ENCODE data around the gene CCDC146. TPM values are rescaled to one million over a fixed set of nuclear protein-coding genes. Genes with fewer than 3 reads are reported as not detected.

Gene CCDC146
- total and polyA plus RNA-seq, 4 donors, result 1.3 to 3.9 (median 3.1) TPM

DNA sequence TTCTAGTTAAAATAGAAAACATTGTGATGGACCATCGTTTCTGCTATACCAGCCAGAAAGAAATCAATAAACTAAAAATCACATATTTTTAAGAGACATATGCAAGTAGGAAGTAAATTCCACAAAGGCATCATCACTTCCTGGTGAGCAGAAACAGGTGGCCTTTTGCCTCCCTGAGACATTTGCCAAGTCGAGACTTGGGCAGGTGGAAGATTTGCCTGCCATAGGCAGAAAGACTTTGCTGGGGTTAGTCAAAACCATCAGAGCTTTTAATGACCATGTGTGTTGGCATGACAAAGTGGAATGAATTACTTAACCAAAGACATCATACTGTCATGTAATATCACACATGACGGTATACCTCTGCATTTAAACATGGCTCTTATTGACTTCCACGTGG, 143.3 kb downstream of the CCDC146 start:
- no peaks in the 10 kb centered on the region for H3K9me3 ChIP-seq (ENCODE audit: control insufficient read depth in 4 of 4, low read length in 3 of 4)
- no peak for DNase-seq (ENCODE audit: low spot score)
- peaks cover 0 to 11% (median 2%) of the 10 kb centered on the region in 4 donors for H3K4me1 ChIP-seq (ENCODE audit: control insufficient read depth in 4 of 4, insufficient read depth in 4 of 4, low read length in 3 of 4)
- H3K27ac ChIP-seq (ENCODE audit: low read depth in 1 of 2, low read length in 2 of 2), result no peak overlapping the region
- TF ChIP-seq, protein P1, sequence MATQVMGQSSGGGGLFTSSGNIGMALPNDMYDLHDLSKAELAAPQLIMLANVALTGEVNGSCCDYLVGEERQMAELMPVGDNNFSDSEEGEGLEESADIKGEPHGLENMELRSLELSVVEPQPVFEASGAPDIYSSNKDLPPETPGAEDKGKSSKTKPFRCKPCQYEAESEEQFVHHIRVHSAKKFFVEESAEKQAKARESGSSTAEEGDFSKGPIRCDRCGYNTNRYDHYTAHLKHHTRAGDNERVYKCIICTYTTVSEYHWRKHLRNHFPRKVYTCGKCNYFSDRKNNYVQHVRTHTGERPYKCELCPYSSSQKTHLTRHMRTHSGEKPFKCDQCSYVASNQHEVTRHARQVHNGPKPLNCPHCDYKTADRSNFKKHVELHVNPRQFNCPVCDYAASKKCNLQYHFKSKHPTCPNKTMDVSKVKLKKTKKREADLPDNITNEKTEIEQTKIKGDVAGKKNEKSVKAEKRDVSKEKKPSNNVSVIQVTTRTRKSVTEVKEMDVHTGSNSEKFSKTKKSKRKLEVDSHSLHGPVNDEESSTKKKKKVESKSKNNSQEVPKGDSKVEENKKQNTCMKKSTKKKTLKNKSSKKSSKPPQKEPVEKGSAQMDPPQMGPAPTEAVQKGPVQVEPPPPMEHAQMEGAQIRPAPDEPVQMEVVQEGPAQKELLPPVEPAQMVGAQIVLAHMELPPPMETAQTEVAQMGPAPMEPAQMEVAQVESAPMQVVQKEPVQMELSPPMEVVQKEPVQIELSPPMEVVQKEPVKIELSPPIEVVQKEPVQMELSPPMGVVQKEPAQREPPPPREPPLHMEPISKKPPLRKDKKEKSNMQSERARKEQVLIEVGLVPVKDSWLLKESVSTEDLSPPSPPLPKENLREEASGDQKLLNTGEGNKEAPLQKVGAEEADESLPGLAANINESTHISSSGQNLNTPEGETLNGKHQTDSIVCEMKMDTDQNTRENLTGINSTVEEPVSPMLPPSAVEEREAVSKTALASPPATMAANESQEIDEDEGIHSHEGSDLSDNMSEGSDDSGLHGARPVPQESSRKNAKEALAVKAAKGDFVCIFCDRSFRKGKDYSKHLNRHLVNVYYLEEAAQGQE (IDR thresholded peaks at IDR 0.05), result no peak
- TF ChIP-seq, protein P2, sequence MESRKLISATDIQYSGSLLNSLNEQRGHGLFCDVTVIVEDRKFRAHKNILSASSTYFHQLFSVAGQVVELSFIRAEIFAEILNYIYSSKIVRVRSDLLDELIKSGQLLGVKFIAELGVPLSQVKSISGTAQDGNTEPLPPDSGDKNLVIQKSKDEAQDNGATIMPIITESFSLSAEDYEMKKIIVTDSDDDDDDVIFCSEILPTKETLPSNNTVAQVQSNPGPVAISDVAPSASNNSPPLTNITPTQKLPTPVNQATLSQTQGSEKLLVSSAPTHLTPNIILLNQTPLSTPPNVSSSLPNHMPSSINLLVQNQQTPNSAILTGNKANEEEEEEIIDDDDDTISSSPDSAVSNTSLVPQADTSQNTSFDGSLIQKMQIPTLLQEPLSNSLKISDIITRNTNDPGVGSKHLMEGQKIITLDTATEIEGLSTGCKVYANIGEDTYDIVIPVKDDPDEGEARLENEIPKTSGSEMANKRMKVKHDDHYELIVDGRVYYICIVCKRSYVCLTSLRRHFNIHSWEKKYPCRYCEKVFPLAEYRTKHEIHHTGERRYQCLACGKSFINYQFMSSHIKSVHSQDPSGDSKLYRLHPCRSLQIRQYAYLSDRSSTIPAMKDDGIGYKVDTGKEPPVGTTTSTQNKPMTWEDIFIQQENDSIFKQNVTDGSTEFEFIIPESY (IDR thresholded peaks at IDR 0.05), result no peak
- TF ChIP-seq TAF1 (conservative IDR thresholded peaks at IDR 0.05), result no peak
- no peak for TF ChIP-seq FOXA2 (IDR thresholded peaks at IDR 0.05)
- no peak for TF ChIP-seq RAD21 (IDR thresholded peaks at IDR 0.05)
- TF ChIP-seq YY1 (IDR thresholded peaks at IDR 0.05), result no peak
- no peak for TF ChIP-seq FOXA1 (IDR thresholded peaks at IDR 0.05)
- TF ChIP-seq, protein P3, sequence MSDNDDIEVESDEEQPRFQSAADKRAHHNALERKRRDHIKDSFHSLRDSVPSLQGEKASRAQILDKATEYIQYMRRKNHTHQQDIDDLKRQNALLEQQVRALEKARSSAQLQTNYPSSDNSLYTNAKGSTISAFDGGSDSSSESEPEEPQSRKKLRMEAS (IDR thresholded peaks at IDR 0.05), result no peak
- TF ChIP-seq HNF4G (IDR thresholded peaks at IDR 0.05), result no peak
- no peak overlapping the region for H3K4me3 ChIP-seq (ENCODE audit: low read depth in 1 of 3, low read length in 3 of 3)
- H3K27me3 ChIP-seq (ENCODE audit: control insufficient read depth in 4 of 4, insufficient read depth in 4 of 4, low read length in 3 of 4), result no peaks in the 10 kb centered on the region
- no peak overlapping the region for H3K9ac ChIP-seq (ENCODE audit: low read depth in 1 of 2, low read length in 2 of 2)
- 86% methylated on average over 4 of the region's 4 CpGs for WGBS
- H3K36me3 ChIP-seq (ENCODE audit: control insufficient read depth in 4 of 4, insufficient read depth in 3 of 4, low read depth in 1 of 4, low read length in 3 of 4), result no peaks in the 10 kb centered on the region

DNA sequence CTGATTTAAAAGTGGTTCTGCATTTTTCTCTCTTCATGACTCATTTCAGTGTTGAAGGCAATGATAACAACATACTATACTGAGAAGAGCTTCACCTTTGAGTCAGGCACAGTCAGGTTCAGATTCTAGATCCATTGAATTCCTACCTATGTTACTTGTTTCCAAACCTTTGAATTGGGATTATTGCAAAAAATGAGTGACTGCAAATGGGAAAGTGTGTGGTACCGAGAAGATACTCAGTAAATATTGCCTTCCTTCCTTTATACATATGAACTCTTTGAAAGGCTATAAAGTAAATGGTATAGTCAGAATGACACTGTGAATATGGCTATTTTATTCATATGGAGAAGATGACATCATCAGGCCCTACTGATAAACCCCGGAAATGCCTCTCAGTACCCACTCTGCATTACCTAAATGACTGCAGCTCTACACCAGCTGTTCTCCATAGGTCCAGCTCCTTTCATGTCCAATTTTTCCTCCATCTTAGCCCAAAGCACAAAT, 143.9 kb downstream of the CCDC146 start:
- DNase-seq (ENCODE audit: low spot score), result no peak
- Histone ChIP-seq H3K9ac (ENCODE audit: low read depth in 1 of 2, low read length in 2 of 2) (no peak overlapping the region), H3K27me3 (ENCODE audit: control insufficient read depth in 4 of 4, insufficient read depth in 4 of 4, low read length in 3 of 4) (no peaks in the 10 kb centered on the region), H3K27ac (ENCODE audit: low read depth in 1 of 2, low read length in 2 of 2) (no peak overlapping the region), H3K4me3 (ENCODE audit: low read depth in 1 of 3, low read length in 3 of 3) (no peak overlapping the region), H3K9me3 (ENCODE audit: control insufficient read depth in 4 of 4, low read length in 3 of 4) (no peaks in the 10 kb centered on the region), H3K4me1 (ENCODE audit: control insufficient read depth in 4 of 4, insufficient read depth in 4 of 4, low read length in 3 of 4) (peaks cover 0 to 11% (median 2%) of the 10 kb centered on the region in 4 donors), H3K36me3 (ENCODE audit: control insufficient read depth in 4 of 4, insufficient read depth in 3 of 4, low read depth in 1 of 4, low read length in 3 of 4) (no peaks in the 10 kb centered on the region)
- 87% methylated on average over 2 of the region's 2 CpGs for WGBS
- TF ChIP-seq FOXA2 (IDR thresholded peaks at IDR 0.05) (no peak), JUND (IDR thresholded peaks at IDR 0.05) (no peak), SP1 (IDR thresholded peaks at IDR 0.05) (no peak)
- TF ChIP-seq, protein P3 (IDR thresholded peaks at IDR 0.05), result no peak
